Psoas muscle (tissue), 8 donors: Measurements from ENCODE around the gene ADRA2B. TPM values are rescaled to one million over a fixed set of nuclear protein-coding genes. Genes with fewer than 3 reads are reported as not detected.
A peak's percentile ranks its signal among the peaks of the same experiment; 100 is the strongest.

Source experiments
- ATAC-seq, 4 donors: fragments of 200-7000 bp; cut with Tn5 transposase; one replicate each; pipeline ENCODE4 v1.9.1; 2020; ENCODE audit warnings: moderate library complexity in 3 of 4, mild to moderate bottlenecking in 2 of 4
- DNase-seq, 2 donors: peaks; one replicate each; pipeline ENCODE4 v3.0.0-alpha.2; 2020
- H3K27ac ChIP-seq: fragments of 200-600 bp; one replicate; pipeline ENCODE4 v1.8.0; 2022
- H3K27me3 ChIP-seq, 3 donors: fragments of 200-600 bp in 1 of 3; one replicate each; pipeline versions ENCODE4 v1.6.1 to v1.8.0; 2013 to 2022; ENCODE audit warnings: low read length in 2 of 3, mild to moderate bottlenecking in 2 of 3, moderate library complexity in 1 of 3; ENCODE audit not compliant: insufficient read depth in 3 of 3
- H3K36me3 ChIP-seq, 2 donors: fragments of 200-600 bp in 1 of 2; one replicate each; pipeline versions ENCODE4 v1.6.1 to v1.8.0; 2013 to 2022; ENCODE audit warnings: low read depth in 1 of 2, mild to moderate bottlenecking in 1 of 2, moderate library complexity in 1 of 2; ENCODE audit not compliant: insufficient read depth in 1 of 2
- H3K4me1 ChIP-seq: fragments of 200-600 bp; one replicate; pipeline ENCODE4 v1.8.0; 2022
- H3K4me3 ChIP-seq: fragments of 200-600 bp; one replicate; pipeline ENCODE4 v1.8.0; 2022; ENCODE audit warnings: mild to moderate bottlenecking
- H3K9me3 ChIP-seq: fragments of 200-600 bp; one replicate; pipeline ENCODE4 v1.8.0; 2022
- WGBS, 3 donors: extraction: QIAGEN DNeasy Blood & Tissue Kit; methylation state at CpG; one replicate each; pipeline versions ENCODE4 v1.1.6 to v1.1.7; 2013; 5-methylcytosine and 5-hydroxymethylcytosine counted together
- intact Hi-C, 2 donors: fragments of 100-400 bp; cut with DNase I; formaldehyde crosslinking; loops; one replicate each; pipeline versions ENCODE4 v1.11.0 to v1.14.2; 2022
- polyA plus RNA-seq, 3 donors: library from polyadenylated mRNA; stranded (reverse); fragments of 200-250 nt; gene quantifications; one replicate each; pipeline ENCODE4 v1.2.3, GENCODE V29; 2013
- total RNA-seq, 4 donors: library from RNA; stranded (reverse); fragmentation: NEBNext Ultra II Directional in 2 of 4; extraction: Animal tissue kit (Norgen Biotek cat#: 25700) in 2 of 4; gene quantifications; one replicate each; pipeline versions ENCODE4 v1.2.1 to v1.2.4, GENCODE V29; 2021 to 2023
- TF ChIP-seq, protein P1 (sequence below): fragments of 200-600 bp; IDR thresholded peaks from one replicate; pipeline ENCODE4 v1.8.0; 2022; ENCODE audit warnings: antibody characterized with exemption
- donor health status: healthy with polysubstance abuse.
- donor health status: DM: no; HTN: no; CAD: no; lungs with moderate emphysema.
- donor health status: Bipolar disorder and iron deficiency.
- donor health status: healthy.
- donor health status: DM: yes; HTN: yes; CAD: no.
- donor health status: DM: no; HTN: no; CAD: no.
- donor health status: DM: no; HTN: no; CAD: no.
- donor health status: DM: yes; HTN: yes; CAD: no.

The ADRA2B gene
- total and polyA plus RNA-seq, 7 donors = 1.6 to 5.3 (median 2.1) TPM

- TF ChIP-seq, protein P1, sequence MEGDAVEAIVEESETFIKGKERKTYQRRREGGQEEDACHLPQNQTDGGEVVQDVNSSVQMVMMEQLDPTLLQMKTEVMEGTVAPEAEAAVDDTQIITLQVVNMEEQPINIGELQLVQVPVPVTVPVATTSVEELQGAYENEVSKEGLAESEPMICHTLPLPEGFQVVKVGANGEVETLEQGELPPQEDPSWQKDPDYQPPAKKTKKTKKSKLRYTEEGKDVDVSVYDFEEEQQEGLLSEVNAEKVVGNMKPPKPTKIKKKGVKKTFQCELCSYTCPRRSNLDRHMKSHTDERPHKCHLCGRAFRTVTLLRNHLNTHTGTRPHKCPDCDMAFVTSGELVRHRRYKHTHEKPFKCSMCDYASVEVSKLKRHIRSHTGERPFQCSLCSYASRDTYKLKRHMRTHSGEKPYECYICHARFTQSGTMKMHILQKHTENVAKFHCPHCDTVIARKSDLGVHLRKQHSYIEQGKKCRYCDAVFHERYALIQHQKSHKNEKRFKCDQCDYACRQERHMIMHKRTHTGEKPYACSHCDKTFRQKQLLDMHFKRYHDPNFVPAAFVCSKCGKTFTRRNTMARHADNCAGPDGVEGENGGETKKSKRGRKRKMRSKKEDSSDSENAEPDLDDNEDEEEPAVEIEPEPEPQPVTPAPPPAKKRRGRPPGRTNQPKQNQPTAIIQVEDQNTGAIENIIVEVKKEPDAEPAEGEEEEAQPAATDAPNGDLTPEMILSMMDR = no peak
- Histone ChIP-seq H3K27ac (no peak overlapping the region), H3K9me3 (no peaks in the 10 kb centered on the region), H3K36me3 (no peaks in the 10 kb centered on the region), H3K4me3 (no peak overlapping the region), H3K27me3 (no peaks in the 10 kb centered on the region), H3K4me1 (no peaks in the 10 kb centered on the region)
- 62 to 70% (median 67%) methylated on average over 8 of the region's 8 CpGs for WGBS, 3 donors
- DNase-seq (peak in 1 of 2 donors; percentile 42), ATAC-seq (no peak)
- intact Hi-C loops = loop anchor here (5.0 kb wide), 1 partner anchor 36 kb away; no protein-coding TSS in a partner anchor
Measured at GRCh38 chr2:96136129-96136720, 19.9 kb upstream of the ADRA2B start.

- H3K4me3 ChIP-seq = no peak overlapping the region
- intact Hi-C loops = loop anchor here (5.0 kb wide), 1 partner anchor 37 kb away; no protein-coding TSS in a partner anchor
- no peak for DNase-seq
- H3K27ac ChIP-seq = no peak overlapping the region
- no peaks in the 10 kb centered on the region for H3K27me3 ChIP-seq
- 67 to 76% (median 72%) methylated on average over 5 of the region's 5 CpGs for WGBS, 3 donors
- no peaks in the 10 kb centered on the region for H3K9me3 ChIP-seq
- TF ChIP-seq, protein P1 = no peak
- H3K36me3 ChIP-seq = no peaks in the 10 kb centered on the region
- no peaks in the 10 kb centered on the region for H3K4me1 ChIP-seq
- ATAC-seq = no peak
Measured at GRCh38 chr2:96135621-96136020, 19.2 kb upstream of the ADRA2B start.

DNA sequence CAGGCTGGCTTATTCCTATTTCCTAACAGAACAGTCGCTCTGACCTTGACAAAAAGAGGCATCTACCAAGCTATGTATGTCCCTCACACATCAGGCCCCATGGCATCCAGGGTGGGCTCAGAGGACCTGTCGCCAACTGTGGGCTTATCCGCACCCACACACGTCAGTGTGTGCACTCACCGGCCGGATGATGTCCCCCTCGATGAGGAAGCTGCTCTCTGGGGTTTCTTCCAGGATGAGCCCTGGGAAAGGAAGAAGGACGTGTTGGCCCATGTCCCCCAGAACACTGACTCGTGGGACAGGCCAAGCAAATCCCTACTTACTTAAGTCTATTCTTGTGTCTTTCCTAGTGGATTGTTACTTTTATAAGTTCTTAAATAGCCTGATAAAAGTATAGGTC, 18.8 kb upstream of the ADRA2B start:
- intact Hi-C loops = loop anchor here (5.0 kb wide), 1 partner anchor 37 kb away; no protein-coding TSS in a partner anchor

DNA sequence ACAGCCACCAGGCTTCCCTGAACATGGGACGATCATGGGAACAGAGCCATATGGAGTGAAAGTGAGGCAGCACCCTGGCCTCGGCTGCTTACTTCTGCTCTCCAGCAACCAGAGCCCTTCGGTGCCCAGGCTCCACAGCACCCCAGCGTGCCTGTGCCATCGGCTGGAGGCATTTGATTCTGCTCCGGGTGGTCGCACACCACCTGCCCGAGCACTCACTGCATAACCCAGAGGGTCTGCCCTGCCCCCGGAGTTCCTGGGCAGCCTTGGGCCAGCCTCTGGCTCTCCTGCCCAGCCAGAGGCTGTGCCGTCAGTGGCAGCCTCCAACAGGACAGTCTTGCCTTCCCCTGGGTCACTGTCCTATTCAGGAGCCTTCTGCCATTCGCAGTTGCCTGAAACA, 18.1 kb upstream of the ADRA2B start:
- no peaks in the 10 kb centered on the region for H3K36me3 ChIP-seq
- H3K4me1 ChIP-seq = no peaks in the 10 kb centered on the region
- no peaks in the 10 kb centered on the region for H3K9me3 ChIP-seq
- no peak for DNase-seq
- TF ChIP-seq, protein P1 = no peak
- H3K27me3 ChIP-seq = no peaks in the 10 kb centered on the region
- intact Hi-C loops = no loop called here
- H3K27ac ChIP-seq = no peak overlapping the region
- WGBS, 3 donors = 81 to 87% (median 86%) methylated on average over 11 of the region's 11 CpGs
- ATAC-seq = no peak
- no peak overlapping the region for H3K4me3 ChIP-seq

More for the DNA sequence above, 18.8 kb upstream of the ADRA2B start:
- DNase-seq (no peak), ATAC-seq (no peak)
- no peak overlapping the region for H3K4me3 ChIP-seq
- 85 to 86% (median 85%) methylated on average over 9 of the region's 9 CpGs for WGBS, 3 donors
- no peaks in the 10 kb centered on the region for H3K27me3 ChIP-seq
- TF ChIP-seq, protein P1 = no peak
- no peaks in the 10 kb centered on the region for H3K9me3 ChIP-seq
- no peaks in the 10 kb centered on the region for H3K36me3 ChIP-seq
- no peaks in the 10 kb centered on the region for H3K4me1 ChIP-seq
- no peak overlapping the region for H3K27ac ChIP-seq
